ENCODE measurements around the gene TRABD2B. TPM values are rescaled to one million over a fixed set of nuclear protein-coding genes. Genes with fewer than 3 reads are reported as not detected.

The TRABD2B gene
- total RNA-seq, 1 experiment from 2014 or later: 0.96 TPM

DNA sequence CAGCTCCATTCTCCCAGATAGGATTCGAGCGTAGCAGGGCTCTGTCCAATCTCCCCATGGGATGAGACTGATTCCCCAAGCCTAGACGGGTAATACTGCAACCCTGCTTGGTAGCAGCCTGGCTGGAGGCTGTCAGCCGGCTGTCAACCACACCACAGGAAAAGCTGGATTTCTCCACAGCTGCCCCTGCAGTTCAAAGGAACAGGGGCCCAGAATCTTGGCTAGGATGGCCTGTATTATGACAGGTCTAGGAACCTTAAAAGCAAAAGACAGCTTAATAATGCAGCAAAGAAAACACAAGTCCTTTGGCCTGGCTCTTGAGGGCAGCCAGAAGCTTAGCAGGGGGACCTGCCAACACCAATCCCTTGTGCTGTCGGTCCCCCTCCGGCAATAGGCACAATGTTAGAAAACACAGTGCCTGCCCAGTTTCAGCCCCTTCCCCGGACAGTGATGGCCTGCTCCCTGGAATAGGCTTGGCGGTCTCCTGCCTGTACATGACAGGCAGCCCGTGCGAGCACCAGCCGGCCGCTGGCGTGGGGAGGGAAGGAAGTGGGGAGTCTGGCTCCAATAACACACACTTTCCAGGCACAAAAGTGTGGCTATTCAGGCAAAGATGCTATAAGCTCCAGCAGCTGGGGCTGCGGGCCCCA, 90.5 kb downstream of the TRABD2B start:
- ChIA-PET POLR2A (interaction anchor here (1.0 to 2.4 kb wide), 4 partner anchors 9 to 28 kb away, joined by 3 to 13 read pairs (median 5); no protein-coding TSS in a partner anchor), CTCF (interaction anchor here (0.6 to 1.2 kb wide), 6 partner anchors 11 to 330 kb away, joined by 3 to 4 read pairs (median 3); no protein-coding TSS in a partner anchor)
- TF ChIP-seq, protein P1, sequence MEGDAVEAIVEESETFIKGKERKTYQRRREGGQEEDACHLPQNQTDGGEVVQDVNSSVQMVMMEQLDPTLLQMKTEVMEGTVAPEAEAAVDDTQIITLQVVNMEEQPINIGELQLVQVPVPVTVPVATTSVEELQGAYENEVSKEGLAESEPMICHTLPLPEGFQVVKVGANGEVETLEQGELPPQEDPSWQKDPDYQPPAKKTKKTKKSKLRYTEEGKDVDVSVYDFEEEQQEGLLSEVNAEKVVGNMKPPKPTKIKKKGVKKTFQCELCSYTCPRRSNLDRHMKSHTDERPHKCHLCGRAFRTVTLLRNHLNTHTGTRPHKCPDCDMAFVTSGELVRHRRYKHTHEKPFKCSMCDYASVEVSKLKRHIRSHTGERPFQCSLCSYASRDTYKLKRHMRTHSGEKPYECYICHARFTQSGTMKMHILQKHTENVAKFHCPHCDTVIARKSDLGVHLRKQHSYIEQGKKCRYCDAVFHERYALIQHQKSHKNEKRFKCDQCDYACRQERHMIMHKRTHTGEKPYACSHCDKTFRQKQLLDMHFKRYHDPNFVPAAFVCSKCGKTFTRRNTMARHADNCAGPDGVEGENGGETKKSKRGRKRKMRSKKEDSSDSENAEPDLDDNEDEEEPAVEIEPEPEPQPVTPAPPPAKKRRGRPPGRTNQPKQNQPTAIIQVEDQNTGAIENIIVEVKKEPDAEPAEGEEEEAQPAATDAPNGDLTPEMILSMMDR (IDR thresholded peaks at IDR 0.05; ENCODE audit: unreplicated experiment): no peak
- Mint-ChIP-seq H3K36me3 (ENCODE audit: insufficient read depth, unreplicated experiment) (peaks cover 6% of the 10 kb centered on the region), H3K9me3 (ENCODE audit: unreplicated experiment) (no peaks in the 10 kb centered on the region), H3K27ac (ENCODE audit: low read depth, unreplicated experiment) (peak overlapping the region; percentile 76), H3K27me3 (ENCODE audit: insufficient read depth, unreplicated experiment) (no peaks in the 10 kb centered on the region), H3K4me3 (ENCODE audit: unreplicated experiment) (no peak overlapping the region), H3K4me1 (ENCODE audit: insufficient read depth, unreplicated experiment) (peaks cover 40% of the 10 kb centered on the region)
- DNase-seq (ENCODE audit: unreplicated experiment): no peak
- BruUV-seq (replicated peaks): no TSS peak
- intact Hi-C loops (cut with micrococcal nuclease): loop anchor here (10.0 kb wide), 1 partner anchor 88 kb away; the partner anchor contains the start of gene TRABD2B

DNA sequence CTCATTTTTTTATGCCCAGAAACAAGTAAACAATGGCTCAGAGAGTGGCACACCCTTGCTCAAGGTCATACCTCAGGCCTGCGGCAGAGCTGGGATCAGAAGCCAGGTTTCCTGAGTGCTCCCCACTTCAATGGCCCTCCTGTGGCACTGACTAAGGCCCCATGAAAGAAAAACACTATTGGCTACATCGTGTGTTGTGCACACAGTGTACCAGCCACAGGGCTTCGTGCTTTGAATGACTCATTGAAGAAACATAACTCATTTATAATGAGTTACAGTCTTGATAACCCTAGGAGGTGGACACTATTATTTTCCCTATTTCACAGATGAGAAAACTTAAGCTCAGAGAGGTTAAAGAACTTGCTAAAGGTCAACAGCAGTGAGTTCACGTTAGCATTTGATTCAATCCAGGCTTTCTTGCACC, 91.2 kb downstream of the TRABD2B start:
- H3K4me3 Mint-ChIP-seq (ENCODE audit: unreplicated experiment): no peak overlapping the region
- CTCF ChIA-PET: interaction anchor here (0.6 to 1.2 kb wide), 6 partner anchors 11 to 331 kb away, joined by 3 to 4 read pairs (median 3); no protein-coding TSS in a partner anchor

DNA sequence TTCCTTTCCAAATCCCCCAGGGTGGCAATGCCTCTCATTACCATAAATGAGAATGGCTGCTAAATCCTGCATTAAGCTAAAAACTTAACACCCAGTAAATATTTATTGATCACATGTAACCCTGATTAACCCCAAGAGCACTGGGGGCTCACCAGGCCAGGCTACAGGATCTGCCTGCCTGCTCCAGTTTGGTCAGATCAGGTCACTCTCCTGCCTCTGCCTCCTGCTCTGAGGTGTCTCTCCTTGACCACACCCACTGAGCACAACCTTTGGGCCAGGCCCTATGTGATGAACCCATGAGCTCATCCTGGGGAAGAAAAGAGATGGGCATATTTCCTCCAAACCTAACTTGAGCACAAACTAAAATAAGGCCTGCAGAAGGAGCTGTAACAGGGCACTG, 93.5 kb downstream of the TRABD2B start:
- TF ChIP-seq, protein P1 (IDR thresholded peaks at IDR 0.05; ENCODE audit: unreplicated experiment): no peak
- intact Hi-C loops (cut with micrococcal nuclease): loop anchor here (10.0 kb wide), 1 partner anchor 91 kb away; the partner anchor contains the start of gene TRABD2B
- ChIA-PET POLR2A (interaction anchor here (0.7 kb wide), 1 partner anchor 68 kb away, joined by 3 read pairs; no protein-coding TSS in a partner anchor), CTCF (interaction anchor here (0.6 to 2.9 kb wide), 2 partner anchors 9 to 158 kb away, joined by 3 to 9 read pairs; no protein-coding TSS in a partner anchor)
- Mint-ChIP-seq H3K4me3 (ENCODE audit: unreplicated experiment) (no peak overlapping the region), H3K27ac (ENCODE audit: low read depth, unreplicated experiment) (peak overlapping the region; percentile 61), H3K36me3 (ENCODE audit: insufficient read depth, unreplicated experiment) (no peaks in the 10 kb centered on the region), H3K4me1 (ENCODE audit: insufficient read depth, unreplicated experiment) (peaks cover 40% of the 10 kb centered on the region), H3K9me3 (ENCODE audit: unreplicated experiment) (no peaks in the 10 kb centered on the region), H3K27me3 (ENCODE audit: insufficient read depth, unreplicated experiment) (no peaks in the 10 kb centered on the region)
- BruUV-seq (replicated peaks): no TSS peak
- DNase-seq (ENCODE audit: unreplicated experiment): no peak

More for the DNA sequence above, 91.2 kb downstream of the TRABD2B start:
- Mint-ChIP-seq H3K36me3 (ENCODE audit: insufficient read depth, unreplicated experiment) (peaks cover 6% of the 10 kb centered on the region), H3K27ac (ENCODE audit: low read depth, unreplicated experiment) (peak overlapping the region; percentile 76), H3K4me1 (ENCODE audit: insufficient read depth, unreplicated experiment) (peaks cover 40% of the 10 kb centered on the region), H3K9me3 (ENCODE audit: unreplicated experiment) (no peaks in the 10 kb centered on the region), H3K27me3 (ENCODE audit: insufficient read depth, unreplicated experiment) (no peaks in the 10 kb centered on the region)
- intact Hi-C loops (cut with micrococcal nuclease): loop anchor here (10.0 kb wide), 1 partner anchor 89 kb away; the partner anchor contains the start of gene TRABD2B
- DNase-seq (ENCODE audit: unreplicated experiment): peak; percentile 77
- no TSS peak for BruUV-seq (replicated peaks)
- TF ChIP-seq, protein P1 (IDR thresholded peaks at IDR 0.05; ENCODE audit: unreplicated experiment): no peak
- POLR2A ChIA-PET: interaction anchor here (1.0 to 2.4 kb wide), 4 partner anchors 8 to 29 kb away, joined by 3 to 13 read pairs (median 5); no protein-coding TSS in a partner anchor

DNA sequence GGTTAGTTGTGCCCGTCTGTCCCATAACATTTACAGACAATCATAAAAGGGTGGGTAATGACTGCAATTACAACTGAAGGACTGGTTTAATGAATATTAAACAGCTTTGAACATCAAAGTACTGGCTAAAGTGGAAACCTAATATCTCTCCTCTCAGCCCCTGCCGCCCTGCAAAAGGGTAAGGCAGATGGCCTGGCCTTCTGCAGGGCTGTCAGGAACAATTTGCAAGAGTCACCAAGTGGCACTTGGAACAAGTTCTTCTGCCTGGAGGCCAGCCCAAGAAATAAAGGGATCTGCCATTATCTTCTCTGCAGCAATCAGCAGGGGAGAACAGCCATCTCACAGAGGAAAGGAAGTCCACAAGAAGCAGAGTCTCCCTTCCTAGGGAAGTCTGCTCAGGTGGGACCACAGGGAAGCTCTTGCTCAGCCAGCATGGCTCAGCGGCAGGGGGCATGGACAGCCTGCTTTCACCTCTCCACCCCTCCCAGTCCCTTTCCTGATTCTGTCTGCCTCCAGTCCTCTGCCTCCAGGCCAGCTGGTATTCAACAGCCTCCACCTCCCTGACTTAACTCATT, 96.1 kb downstream of the TRABD2B start:
- ChIA-PET POLR2A (no interaction called here), CTCF (interaction anchor here (2.9 kb wide), 1 partner anchor 161 kb away, joined by 9 read pairs; no protein-coding TSS in a partner anchor)
- no peak for DNase-seq (ENCODE audit: unreplicated experiment)
- TF ChIP-seq, protein P1 (IDR thresholded peaks at IDR 0.05; ENCODE audit: unreplicated experiment): no peak
- no peaks in the 10 kb centered on the region for H3K36me3 Mint-ChIP-seq (ENCODE audit: insufficient read depth, unreplicated experiment)
- no peaks in the 10 kb centered on the region for H3K9me3 Mint-ChIP-seq (ENCODE audit: unreplicated experiment)
- no peak overlapping the region for H3K4me3 Mint-ChIP-seq (ENCODE audit: unreplicated experiment)
- BruUV-seq (replicated peaks): no TSS peak
- no peak overlapping the region for H3K27ac Mint-ChIP-seq (ENCODE audit: low read depth, unreplicated experiment)
- intact Hi-C loops (cut with micrococcal nuclease): loop anchor here (10.0 kb wide), 1 partner anchor 94 kb away; the partner anchor contains the start of gene TRABD2B
- H3K4me1 Mint-ChIP-seq (ENCODE audit: insufficient read depth, unreplicated experiment): peaks cover 29% of the 10 kb centered on the region
- no peaks in the 10 kb centered on the region for H3K27me3 Mint-ChIP-seq (ENCODE audit: insufficient read depth, unreplicated experiment)
